ENCODE measurements around the gene FILIP1.

FILIP1 gene

GRCh38 chr6:75419980-75420379, 73.6 kb downstream of the FILIP1 start:
- no peak overlapping the region for H2AFZ ChIP-seq (ENCODE audit: low read depth, low read length, severe bottlenecking)
- no peak overlapping the region for H3K27ac ChIP-seq (ENCODE audit: low read depth, low read length)
- no peaks in the 10 kb centered on the region for H3K9me3 ChIP-seq (ENCODE audit: insufficient read depth, low read length)
- no peak overlapping the region for H3K4me3 ChIP-seq (ENCODE audit: insufficient read depth, low read length, poor library complexity, severe bottlenecking)
- H3K4me2 ChIP-seq (ENCODE audit: low read depth, low read length, poor library complexity, severe bottlenecking), result no peak overlapping the region
- no peak overlapping the region for H3K9ac ChIP-seq (ENCODE audit: low read length)
- no peak for TF ChIP-seq EZH2phosphoT487 (conservative IDR thresholded peaks at IDR 0.05; ENCODE audit: low read length)
- TF ChIP-seq CTCF (IDR thresholded peaks at IDR 0.05; ENCODE audit: insufficient read depth, low read length, poor library complexity, severe bottlenecking), result no peak
- no peaks in the 10 kb centered on the region for H3F3A ChIP-seq (ENCODE audit: insufficient read depth)
- no peaks in the 10 kb centered on the region for H3K9me2 ChIP-seq (replicated peaks; ENCODE audit: insufficient read depth, low read length)
- no peaks in the 10 kb centered on the region for H4K20me1 ChIP-seq (ENCODE audit: low read depth, low read length)
- no peaks in the 10 kb centered on the region for H3K36me3 ChIP-seq (ENCODE audit: low read length)
- H3K27me3 ChIP-seq (ENCODE audit: low read length), result no peaks in the 10 kb centered on the region
- H3K79me2 ChIP-seq (ENCODE audit: insufficient read depth, low read length), result no peaks in the 10 kb centered on the region

GRCh38 chr6:75419416-75419815, 74.2 kb downstream of the FILIP1 start:
- H3F3A ChIP-seq (ENCODE audit: insufficient read depth), result no peaks in the 10 kb centered on the region
- no peak overlapping the region for H3K4me2 ChIP-seq (ENCODE audit: low read depth, low read length, poor library complexity, severe bottlenecking)
- H3K9ac ChIP-seq (ENCODE audit: low read length), result no peak overlapping the region
- H4K20me1 ChIP-seq (ENCODE audit: low read depth, low read length), result no peaks in the 10 kb centered on the region
- H3K4me3 ChIP-seq (ENCODE audit: insufficient read depth, low read length, poor library complexity, severe bottlenecking), result no peak overlapping the region
- no peaks in the 10 kb centered on the region for H3K9me2 ChIP-seq (replicated peaks; ENCODE audit: insufficient read depth, low read length)
- no peaks in the 10 kb centered on the region for H3K36me3 ChIP-seq (ENCODE audit: low read length)
- H3K9me3 ChIP-seq (ENCODE audit: insufficient read depth, low read length), result no peaks in the 10 kb centered on the region
- no peaks in the 10 kb centered on the region for H3K79me2 ChIP-seq (ENCODE audit: insufficient read depth, low read length)
- no peak for TF ChIP-seq CTCF (IDR thresholded peaks at IDR 0.05; ENCODE audit: insufficient read depth, low read length, poor library complexity, severe bottlenecking)
- no peak for TF ChIP-seq EZH2phosphoT487 (conservative IDR thresholded peaks at IDR 0.05; ENCODE audit: low read length)
- H3K27ac ChIP-seq (ENCODE audit: low read depth, low read length), result no peak overlapping the region
- no peaks in the 10 kb centered on the region for H3K27me3 ChIP-seq (ENCODE audit: low read length)
- no peak overlapping the region for H2AFZ ChIP-seq (ENCODE audit: low read depth, low read length, severe bottlenecking)

- TF ChIP-seq CTCF (IDR thresholded peaks at IDR 0.05; ENCODE audit: insufficient read depth, low read length, poor library complexity, severe bottlenecking) (no peak), EZH2phosphoT487 (conservative IDR thresholded peaks at IDR 0.05; ENCODE audit: low read length) (no peak)
- Histone ChIP-seq H3K27me3 (ENCODE audit: low read length) (no peaks in the 10 kb centered on the region), H3K4me2 (ENCODE audit: low read depth, low read length, poor library complexity, severe bottlenecking) (no peak overlapping the region), H3K36me3 (ENCODE audit: low read length) (no peaks in the 10 kb centered on the region), H3K9me2 (replicated peaks; ENCODE audit: insufficient read depth, low read length) (no peaks in the 10 kb centered on the region), H3K4me3 (ENCODE audit: insufficient read depth, low read length, poor library complexity, severe bottlenecking) (no peak overlapping the region), H3F3A (ENCODE audit: insufficient read depth) (no peaks in the 10 kb centered on the region), H3K79me2 (ENCODE audit: insufficient read depth, low read length) (no peaks in the 10 kb centered on the region), H3K9ac (ENCODE audit: low read length) (no peak overlapping the region), H3K27ac (ENCODE audit: low read depth, low read length) (no peak overlapping the region), H2AFZ (ENCODE audit: low read depth, low read length, severe bottlenecking) (no peak overlapping the region), H4K20me1 (ENCODE audit: low read depth, low read length) (no peaks in the 10 kb centered on the region), H3K9me3 (ENCODE audit: insufficient read depth, low read length) (no peaks in the 10 kb centered on the region)
Measured at GRCh38 chr6:75418233-75418632, 75.4 kb downstream of the FILIP1 start.

Data from SU-DHL-6 (cell line).